ENCODE data around the gene SLC2A5.

- TF ChIP-seq POLR2A (IDR thresholded peaks at IDR 0.05) = no peak
- TF ChIP-seq CTCF (IDR thresholded peaks at IDR 0.05) = no peak
Observed at GRCh38 chr1:9037476-9038337, 31.7 kb downstream of the SLC2A5 start.
